Tibial nerve (tissue), 4 donors: ENCODE data around the gene FBXO30. TPM values are rescaled to one million over a fixed set of nuclear protein-coding genes. Genes with fewer than 3 reads are reported as not detected.

Experiments
- DNase-seq, 2 donors: peaks; one replicate each; pipeline ENCODE4 v3.0.0-alpha.2; 2019; ENCODE audit warnings: low spot score in 2 of 2
- H3K27ac ChIP-seq, 4 donors: fragments of 200-600 bp; sonication (generic) in 3 of 4; one replicate each; pipeline ENCODE4 v1.5.1; 2017 to 2019; ENCODE audit warnings: mild to moderate bottlenecking in 1 of 4
- H3K27me3 ChIP-seq, 2 donors: fragments of 200-600 bp; sonication (generic) in 1 of 2; one replicate each; pipeline versions ENCODE4 v1.5.1 to v1.6.0; 2017 to 2019
- H3K36me3 ChIP-seq, 3 donors: fragments of 200-600 bp; sonication (generic); one replicate each; pipeline ENCODE4 v1.5.1; 2018 to 2019
- H3K4me1 ChIP-seq, 4 donors: fragments of 200-600 bp; sonication (generic) in 3 of 4; one replicate each; pipeline ENCODE4 v1.5.1; 2017 to 2019
- H3K4me3 ChIP-seq, 4 donors: fragments of 200-600 bp; sonication (generic) in 3 of 4; one replicate each; pipeline ENCODE4 v1.5.1; 2017 to 2019; ENCODE audit warnings: mild to moderate bottlenecking in 1 of 4, moderate library complexity in 1 of 4
- H3K9me3 ChIP-seq, 4 donors: fragments of 200-600 bp; sonication (generic) in 3 of 4; one replicate each; pipeline ENCODE4 v1.5.1; 2017 to 2019
- EP300 ChIP-seq, 2 donors: sonication (generic); formaldehyde crosslinking; IDR thresholded peaks; one replicate each; pipeline ENCODE4 v1.6.1; 2017; ENCODE audit warnings: antibody characterized with exemption in 2 of 2, mild to moderate bottlenecking in 1 of 2
- POLR2A ChIP-seq, 2 donors: fragments of 450-650 bp; IDR thresholded peaks; one replicate each; pipeline ENCODE4 v1.6.1; 2017; ENCODE audit warnings: antibody characterized with exemption in 2 of 2, mild to moderate bottlenecking in 2 of 2, moderate library complexity in 2 of 2
- WGBS, 2 donors: methylation state at CpG; one replicate each; pipeline ENCODE4 v1.1.5; 2018; 5-methylcytosine and 5-hydroxymethylcytosine counted together
- total RNA-seq, 4 donors: library from RNA; depleted of rRNA; stranded (reverse); fragments of >200 nt; gene quantifications; one replicate each; pipeline ENCODE4 v1.1.0, GENCODE V29; 2016
- TF ChIP-seq, protein P1 (sequence below), 5 experiments: fragments of 200-600 bp in 3 of 5; fragments of 450-650 bp in 2 of 5; sonication (generic) in 3 of 5; IDR thresholded peaks; one replicate each; pipeline ENCODE4 v1.5.1; 2016 to 2019; ENCODE audit warnings: antibody characterized with exemption in 5 of 5, mild to moderate bottlenecking in 3 of 5, moderate library complexity in 2 of 5

The FBXO30 gene
- total RNA-seq, 4 donors from 2014 or later = 6.8 to 9.6 (median 8.2) TPM

DNA sequence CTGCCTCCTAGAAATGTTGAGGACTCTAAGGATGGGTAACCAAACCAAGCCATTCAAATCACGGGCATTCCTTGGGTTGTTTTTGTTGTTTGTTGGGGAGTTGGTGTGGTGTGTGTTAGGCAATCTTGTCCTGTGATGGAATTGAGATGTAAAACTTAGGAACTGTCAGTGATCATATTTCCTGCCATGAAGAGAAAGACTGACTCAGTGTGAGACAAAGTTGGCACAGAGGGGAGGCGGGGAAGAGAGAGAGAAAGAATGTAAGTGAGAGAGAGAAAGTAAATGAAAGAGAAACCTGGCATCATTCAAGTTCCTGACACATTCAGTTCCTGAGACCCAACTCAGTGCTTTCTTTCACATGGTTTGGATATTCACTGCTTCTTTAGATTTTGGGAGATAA, 21.6 kb upstream of the FBXO30 start:
- no peak for TF ChIP-seq EP300 (IDR thresholded peaks at IDR 0.05)
- no peak overlapping the region for H3K4me3 ChIP-seq
- H3K9me3 ChIP-seq = no peaks in the 10 kb centered on the region
- H3K36me3 ChIP-seq = no peaks in the 10 kb centered on the region
- H3K27me3 ChIP-seq = no peaks in the 10 kb centered on the region
- no peak for DNase-seq
- H3K4me1 ChIP-seq = no peaks in the 10 kb centered on the region
- H3K27ac ChIP-seq = no peak overlapping the region
- WGBS, 2 donors = 66 to 68% methylated on average over 2 of the region's 2 CpGs

DNA sequence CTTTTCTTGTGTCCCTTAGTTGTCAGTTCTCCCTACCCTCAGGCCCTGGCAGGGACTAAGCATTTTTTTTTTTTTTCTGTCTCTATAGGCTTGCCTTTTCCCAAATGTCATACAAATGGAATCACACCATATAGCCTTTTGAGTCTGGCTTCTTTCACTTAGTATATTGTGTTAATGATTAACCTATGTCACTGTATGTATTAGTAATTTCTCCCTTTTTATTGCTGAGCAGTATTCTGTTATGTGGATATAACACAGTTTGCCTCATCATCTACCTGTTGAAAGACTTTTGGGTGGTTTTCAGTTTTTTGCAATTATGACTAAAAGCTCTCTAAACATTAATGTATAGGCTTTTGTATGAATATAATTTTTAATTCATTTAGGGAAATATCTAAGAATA, 16.0 kb upstream of the FBXO30 start:
- no peak overlapping the region for H3K4me3 ChIP-seq
- H3K36me3 ChIP-seq = no peaks in the 10 kb centered on the region
- H3K9me3 ChIP-seq = no peaks in the 10 kb centered on the region
- H3K4me1 ChIP-seq = no peaks in the 10 kb centered on the region
- TF ChIP-seq EP300 (IDR thresholded peaks at IDR 0.05) (no peak), POLR2A (IDR thresholded peaks at IDR 0.05) (no peak)
- TF ChIP-seq, protein P1, sequence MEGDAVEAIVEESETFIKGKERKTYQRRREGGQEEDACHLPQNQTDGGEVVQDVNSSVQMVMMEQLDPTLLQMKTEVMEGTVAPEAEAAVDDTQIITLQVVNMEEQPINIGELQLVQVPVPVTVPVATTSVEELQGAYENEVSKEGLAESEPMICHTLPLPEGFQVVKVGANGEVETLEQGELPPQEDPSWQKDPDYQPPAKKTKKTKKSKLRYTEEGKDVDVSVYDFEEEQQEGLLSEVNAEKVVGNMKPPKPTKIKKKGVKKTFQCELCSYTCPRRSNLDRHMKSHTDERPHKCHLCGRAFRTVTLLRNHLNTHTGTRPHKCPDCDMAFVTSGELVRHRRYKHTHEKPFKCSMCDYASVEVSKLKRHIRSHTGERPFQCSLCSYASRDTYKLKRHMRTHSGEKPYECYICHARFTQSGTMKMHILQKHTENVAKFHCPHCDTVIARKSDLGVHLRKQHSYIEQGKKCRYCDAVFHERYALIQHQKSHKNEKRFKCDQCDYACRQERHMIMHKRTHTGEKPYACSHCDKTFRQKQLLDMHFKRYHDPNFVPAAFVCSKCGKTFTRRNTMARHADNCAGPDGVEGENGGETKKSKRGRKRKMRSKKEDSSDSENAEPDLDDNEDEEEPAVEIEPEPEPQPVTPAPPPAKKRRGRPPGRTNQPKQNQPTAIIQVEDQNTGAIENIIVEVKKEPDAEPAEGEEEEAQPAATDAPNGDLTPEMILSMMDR (IDR thresholded peaks at IDR 0.05) = no peak
- H3K27ac ChIP-seq = no peak overlapping the region
- no peaks in the 10 kb centered on the region for H3K27me3 ChIP-seq
- no peak for DNase-seq

DNA sequence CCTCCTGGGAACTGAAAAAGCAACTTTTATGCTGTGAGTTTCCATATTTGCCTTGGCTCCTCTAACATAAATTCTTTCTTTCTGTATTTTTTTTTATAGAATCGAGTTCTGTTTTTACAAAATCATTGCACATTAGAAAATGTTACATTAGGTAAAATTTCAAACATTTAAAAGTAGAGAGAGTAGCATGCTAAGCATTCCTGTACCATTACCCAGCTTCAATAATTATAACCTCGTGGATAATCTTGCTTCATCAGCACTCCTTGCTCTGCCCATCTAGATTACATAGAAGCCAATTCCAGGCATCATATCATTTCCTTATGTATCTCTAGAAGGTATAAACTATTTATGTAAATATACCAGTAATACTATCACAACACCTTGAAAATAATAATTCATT, 15.4 kb upstream of the FBXO30 start:
- H3K4me3 ChIP-seq = no peak overlapping the region
- no peaks in the 10 kb centered on the region for H3K36me3 ChIP-seq
- H3K4me1 ChIP-seq = no peaks in the 10 kb centered on the region
- 46 to 47% methylated on average over 2 of the region's 2 CpGs for WGBS, 2 donors
- no peaks in the 10 kb centered on the region for H3K9me3 ChIP-seq
- no peak overlapping the region for H3K27ac ChIP-seq
- no peak for DNase-seq
- H3K27me3 ChIP-seq = no peaks in the 10 kb centered on the region
- TF ChIP-seq, protein P1 (IDR thresholded peaks at IDR 0.05) = no peak

DNA sequence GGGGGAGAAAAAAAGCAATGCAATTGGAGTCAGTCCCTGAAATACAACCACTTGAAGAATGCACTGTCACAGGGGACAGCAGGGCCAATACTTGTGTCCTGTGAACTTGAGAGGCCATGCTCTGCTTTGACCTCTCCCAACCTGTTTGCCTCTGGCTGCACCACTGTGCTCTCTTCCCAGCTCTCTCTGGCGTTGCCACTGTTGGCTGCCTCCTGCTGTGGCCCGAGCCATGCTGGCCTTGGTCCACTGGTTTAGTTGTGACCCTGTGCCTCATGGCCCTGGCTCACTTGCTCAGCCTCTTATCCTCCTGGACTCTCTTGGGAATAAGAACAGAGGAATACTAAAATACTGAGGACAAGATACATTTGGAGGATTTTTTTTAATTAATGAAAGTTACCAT, 14.5 kb upstream of the FBXO30 start:
- Histone ChIP-seq H3K36me3 (no peaks in the 10 kb centered on the region), H3K4me3 (no peak overlapping the region), H3K27me3 (no peaks in the 10 kb centered on the region), H3K27ac (no peak overlapping the region), H3K4me1 (no peaks in the 10 kb centered on the region), H3K9me3 (no peaks in the 10 kb centered on the region)
- DNase-seq = no peak
- WGBS, 2 donors = 53 to 74% methylated on average over 2 of the region's 2 CpGs
- no peak for TF ChIP-seq EP300 (IDR thresholded peaks at IDR 0.05)
- TF ChIP-seq, protein P1 (IDR thresholded peaks at IDR 0.05) = no peak
- TF ChIP-seq POLR2A (IDR thresholded peaks at IDR 0.05) = no peak

DNA sequence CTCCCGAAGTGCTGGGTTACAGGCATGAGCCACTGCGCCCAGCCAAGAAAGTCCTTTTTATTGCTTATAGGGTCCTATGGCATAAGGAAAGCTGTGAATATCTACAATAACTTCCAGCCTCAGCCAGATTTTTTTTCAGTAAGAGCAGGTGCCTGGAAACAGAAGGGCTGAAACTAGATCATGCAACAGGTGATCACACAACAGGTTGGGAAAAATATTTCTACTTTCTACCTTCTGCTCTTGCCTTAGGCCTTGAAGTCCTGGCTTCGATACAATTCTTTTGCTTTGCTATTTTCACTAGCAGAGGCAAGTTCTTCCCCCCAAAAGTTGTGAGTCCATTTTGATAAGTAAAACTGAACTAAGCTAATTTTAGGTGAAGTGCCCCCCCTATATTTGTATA, 9.7 kb upstream of the FBXO30 start:
- TF ChIP-seq POLR2A (IDR thresholded peaks at IDR 0.05) = no peak
- TF ChIP-seq EP300 (IDR thresholded peaks at IDR 0.05) = no peak
- no peak overlapping the region for H3K27ac ChIP-seq
- no peaks in the 10 kb centered on the region for H3K9me3 ChIP-seq
- H3K27me3 ChIP-seq = no peaks in the 10 kb centered on the region
- peaks cover 0 to 6% (median 0%) of the 10 kb centered on the region in 3 donors for H3K36me3 ChIP-seq
- WGBS, 2 donors = 93 to 99% methylated on average over 3 of the region's 3 CpGs
- H3K4me1 ChIP-seq = no peaks in the 10 kb centered on the region
- H3K4me3 ChIP-seq = no peak overlapping the region
- DNase-seq = no peak

DNA sequence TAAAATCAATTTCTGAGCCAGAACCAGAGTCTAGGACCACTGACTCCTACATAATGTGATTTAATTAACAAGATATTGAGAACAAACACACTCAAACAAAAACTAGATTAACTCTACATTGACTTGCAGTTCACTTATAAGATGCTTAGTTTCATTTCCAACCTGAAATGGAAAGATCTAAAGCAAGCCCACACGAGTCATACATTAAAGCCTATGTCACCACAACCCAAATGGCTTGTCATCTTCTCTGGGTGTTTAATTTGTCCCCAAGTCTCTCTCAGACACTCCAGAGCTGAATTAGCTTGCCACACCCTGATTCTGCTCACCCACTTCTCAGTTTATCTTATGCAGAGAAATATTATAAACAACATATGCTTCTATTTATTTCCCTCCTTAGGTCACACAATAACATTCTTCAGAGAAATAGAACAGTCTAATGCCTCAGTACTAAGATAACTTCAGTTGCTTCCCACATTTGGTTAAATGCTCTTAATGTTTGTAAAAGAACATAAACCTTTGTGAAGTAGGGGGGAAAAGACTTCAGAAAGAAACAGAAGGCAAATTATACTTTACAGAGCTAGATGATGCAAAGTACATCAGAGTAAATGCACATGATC, 8.8 kb upstream of the FBXO30 start:
- Histone ChIP-seq H3K27me3 (no peaks in the 10 kb centered on the region), H3K9me3 (no peaks in the 10 kb centered on the region), H3K36me3 (peaks cover 0 to 6% (median 0%) of the 10 kb centered on the region in 3 donors), H3K4me1 (no peaks in the 10 kb centered on the region), H3K4me3 (no peak overlapping the region), H3K27ac (no peak overlapping the region)
- TF ChIP-seq, protein P1 (IDR thresholded peaks at IDR 0.05) = no peak
- TF ChIP-seq EP300 (IDR thresholded peaks at IDR 0.05) (no peak), POLR2A (IDR thresholded peaks at IDR 0.05) (no peak)
- DNase-seq = no peak
- 67 to 70% methylated on average over 1 of the region's 1 CpG for WGBS, 2 donors
